ENCODE measurements around the gene WNT7B.

The WNT7B gene

DNA sequence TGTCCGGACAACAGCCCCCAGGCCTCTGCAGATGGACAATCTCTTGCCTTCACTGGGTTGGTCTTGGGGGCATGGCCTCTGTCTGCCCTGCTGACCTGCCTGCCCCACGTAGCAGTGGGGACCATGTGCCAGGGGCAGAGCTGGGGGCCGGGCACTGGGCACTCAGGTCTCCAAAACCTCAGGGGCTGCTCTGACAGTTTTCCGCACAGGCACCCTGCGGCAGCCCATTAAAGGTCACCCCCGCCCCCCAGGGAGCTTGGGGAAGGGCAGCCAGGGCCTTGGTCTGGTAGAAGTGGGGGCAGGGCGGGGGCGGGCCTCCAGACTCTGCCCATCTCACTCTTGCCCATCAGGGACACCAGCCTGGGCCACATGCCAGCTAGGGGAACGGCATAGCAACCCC is 49.9 kb downstream of the WNT7B start:
- no peak for DNase-seq (ENCODE audit: low read depth)

DNA sequence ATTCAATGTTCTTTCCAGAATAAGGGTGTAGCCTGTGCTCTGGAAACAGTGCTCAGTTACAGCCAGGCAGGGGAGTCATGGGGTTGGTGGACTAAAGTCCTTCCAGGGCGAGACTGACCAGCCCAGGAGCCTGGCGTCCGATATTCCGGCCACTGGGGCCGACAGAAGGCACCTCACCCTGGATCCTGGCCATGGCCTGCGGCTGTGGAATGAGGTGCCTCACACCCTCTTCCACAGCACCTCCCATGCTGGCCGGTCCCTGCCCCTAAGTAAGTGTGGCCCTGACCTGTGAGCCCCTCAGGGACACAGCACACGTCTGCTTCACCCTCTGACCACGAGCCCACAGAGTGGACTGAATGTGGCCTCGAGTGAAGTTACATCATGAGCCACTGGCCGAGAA is 50.5 kb downstream of the WNT7B start:
- DNase-seq (ENCODE audit: low read depth) = no peak

DNA sequence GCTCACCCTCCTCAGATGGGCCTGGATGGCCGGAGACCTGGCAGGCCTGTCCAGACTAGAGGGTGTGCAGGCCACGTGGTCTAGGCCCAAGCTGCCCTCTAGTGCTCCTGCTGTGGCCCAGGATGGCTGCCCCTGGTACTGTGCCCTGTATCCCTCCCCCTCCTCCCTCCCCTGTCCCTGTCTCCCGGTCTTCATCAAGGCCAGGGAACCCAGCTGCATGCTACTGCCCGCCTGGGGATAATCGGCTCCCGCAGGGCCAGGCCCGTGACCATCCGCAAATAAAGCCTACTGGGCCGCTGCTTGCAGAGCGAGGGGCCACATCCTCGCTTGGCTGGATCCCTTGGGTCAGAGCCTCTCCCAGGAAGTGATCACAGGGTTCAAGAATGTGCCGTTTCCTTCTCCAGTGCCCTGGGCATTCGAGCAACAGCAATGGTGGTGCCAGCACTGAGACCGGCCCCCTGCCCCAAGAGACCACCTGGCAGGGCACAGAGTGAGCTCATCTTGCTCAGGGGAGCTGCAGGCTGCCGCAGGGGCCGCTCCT is 51.1 kb downstream of the WNT7B start:
- DNase-seq (ENCODE audit: low read depth) = no peak

DNA sequence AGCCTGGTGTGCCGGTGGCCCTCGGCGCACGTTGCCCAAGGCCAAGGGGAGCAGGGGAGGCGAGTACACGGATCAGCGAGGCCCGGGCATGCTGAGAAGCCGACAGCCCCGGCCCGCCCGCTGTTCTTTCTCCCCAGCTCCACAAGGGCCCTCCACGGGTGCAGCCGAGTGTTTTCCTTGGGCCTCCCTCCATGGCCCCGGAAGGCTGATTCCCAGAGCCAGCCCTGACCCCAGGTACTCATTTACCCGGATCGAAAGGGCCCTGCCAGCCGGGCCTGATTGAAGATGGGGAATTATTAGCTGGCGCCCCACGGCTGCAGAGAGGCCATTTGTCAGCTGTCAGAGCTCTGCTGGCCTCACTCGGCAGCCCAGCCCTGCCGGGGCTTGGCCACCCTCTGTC is 53.1 kb downstream of the WNT7B start:
- no peak for DNase-seq (ENCODE audit: low read depth)

DNA sequence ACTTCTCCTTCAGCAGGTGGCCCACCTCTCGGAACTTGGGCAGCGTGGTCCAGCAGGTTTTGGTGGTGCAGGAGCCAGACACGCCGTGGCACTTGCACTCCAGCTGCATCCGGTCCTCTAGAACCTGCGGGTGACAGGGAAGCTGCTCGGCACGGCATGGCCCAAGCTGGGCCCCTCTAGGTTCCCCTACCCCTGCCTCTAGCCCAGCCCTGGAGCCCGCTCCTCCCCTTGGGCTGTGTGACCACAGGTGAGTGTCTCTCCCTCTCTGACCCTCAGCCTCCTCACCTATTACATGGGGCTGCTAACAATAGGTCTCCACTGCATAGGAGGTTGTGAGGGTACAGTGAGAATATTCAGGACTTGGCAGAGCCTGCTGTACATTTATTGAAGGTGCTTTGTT is 53.8 kb downstream of the WNT7B start:
- DNase-seq (ENCODE audit: low read depth) = no peak

DNA sequence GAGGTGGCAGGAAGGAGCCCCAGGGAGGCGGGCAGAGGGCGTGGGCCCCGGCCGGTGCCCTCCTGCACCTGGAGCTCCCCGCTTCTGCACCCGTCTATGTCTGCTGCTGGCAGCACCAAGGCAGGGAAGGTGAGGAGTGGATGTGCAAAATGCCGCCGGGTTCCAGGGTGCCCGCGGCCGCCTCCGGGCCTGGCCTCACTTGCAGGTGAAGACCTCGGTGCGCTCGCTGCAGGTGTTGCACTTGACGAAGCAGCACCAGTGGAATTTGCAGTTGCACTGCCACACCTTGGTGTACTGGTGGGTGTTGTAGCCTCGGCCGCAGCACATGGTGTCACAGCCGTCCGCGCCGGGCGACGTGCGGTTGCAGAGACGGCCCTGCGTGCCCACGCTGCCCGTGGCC is 54.3 kb downstream of the WNT7B start:
- no peak for DNase-seq (ENCODE audit: low read depth)

DNA sequence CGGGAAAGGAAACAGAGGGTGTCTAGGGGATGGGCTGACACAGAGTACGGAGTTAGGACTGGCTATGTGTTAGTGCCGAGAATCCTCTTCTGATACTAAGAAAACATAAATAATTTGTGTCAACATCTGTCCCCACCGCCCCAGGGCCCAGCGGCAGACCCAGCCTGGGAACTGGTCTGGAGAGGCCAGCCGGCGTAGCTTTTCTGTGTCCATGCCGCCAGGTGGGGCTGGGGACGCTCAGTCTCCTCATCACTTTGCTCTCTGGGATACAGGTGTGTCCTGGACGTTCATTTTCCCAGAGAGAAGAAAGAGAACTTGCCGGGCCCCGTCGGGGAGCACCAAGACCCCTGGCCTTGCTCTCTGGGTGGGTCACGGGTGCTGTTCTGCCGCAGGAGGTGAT is 54.7 kb downstream of the WNT7B start:
- DNase-seq (ENCODE audit: low read depth) = no peak

DNA sequence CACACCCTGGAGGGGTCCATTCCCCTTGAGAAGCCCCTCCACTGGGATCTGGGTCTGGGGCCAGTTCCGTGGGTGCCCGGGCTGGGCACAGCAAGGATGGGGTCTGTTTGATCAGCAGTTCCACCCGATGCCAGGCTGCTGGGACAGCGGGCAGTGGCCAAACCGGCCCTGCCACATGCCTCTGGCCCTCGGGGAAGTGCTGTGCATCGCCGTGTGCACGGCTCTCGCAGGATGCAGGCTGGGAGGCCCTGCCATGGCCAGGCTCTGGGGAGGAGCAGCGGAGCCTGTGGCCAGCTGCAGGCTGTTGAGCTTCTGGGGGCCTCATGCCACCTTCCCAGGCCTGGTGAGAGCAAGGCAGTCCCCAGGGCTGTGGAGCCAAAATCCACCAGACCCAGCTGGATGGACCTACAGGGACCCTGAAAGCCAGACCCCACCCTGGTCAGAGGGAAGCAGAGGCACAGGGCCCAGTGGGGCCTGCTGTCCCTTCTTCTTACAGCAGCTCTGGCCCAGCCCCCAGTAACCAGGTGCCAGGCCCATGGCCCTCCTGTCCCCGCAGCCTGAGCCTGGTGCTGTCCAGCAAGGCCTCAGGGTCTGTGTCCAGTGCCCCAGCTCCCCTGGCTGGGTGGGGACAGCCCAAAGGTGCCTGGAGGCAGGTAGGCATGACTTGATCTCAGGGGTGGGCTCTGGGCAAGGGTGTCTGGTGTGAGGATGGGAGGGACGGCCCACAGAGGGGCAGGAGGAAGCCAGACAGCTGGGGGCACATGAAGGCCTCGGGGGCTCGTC is 57.3 kb downstream of the WNT7B start:
- no peak for DNase-seq (ENCODE audit: low read depth)

DNA sequence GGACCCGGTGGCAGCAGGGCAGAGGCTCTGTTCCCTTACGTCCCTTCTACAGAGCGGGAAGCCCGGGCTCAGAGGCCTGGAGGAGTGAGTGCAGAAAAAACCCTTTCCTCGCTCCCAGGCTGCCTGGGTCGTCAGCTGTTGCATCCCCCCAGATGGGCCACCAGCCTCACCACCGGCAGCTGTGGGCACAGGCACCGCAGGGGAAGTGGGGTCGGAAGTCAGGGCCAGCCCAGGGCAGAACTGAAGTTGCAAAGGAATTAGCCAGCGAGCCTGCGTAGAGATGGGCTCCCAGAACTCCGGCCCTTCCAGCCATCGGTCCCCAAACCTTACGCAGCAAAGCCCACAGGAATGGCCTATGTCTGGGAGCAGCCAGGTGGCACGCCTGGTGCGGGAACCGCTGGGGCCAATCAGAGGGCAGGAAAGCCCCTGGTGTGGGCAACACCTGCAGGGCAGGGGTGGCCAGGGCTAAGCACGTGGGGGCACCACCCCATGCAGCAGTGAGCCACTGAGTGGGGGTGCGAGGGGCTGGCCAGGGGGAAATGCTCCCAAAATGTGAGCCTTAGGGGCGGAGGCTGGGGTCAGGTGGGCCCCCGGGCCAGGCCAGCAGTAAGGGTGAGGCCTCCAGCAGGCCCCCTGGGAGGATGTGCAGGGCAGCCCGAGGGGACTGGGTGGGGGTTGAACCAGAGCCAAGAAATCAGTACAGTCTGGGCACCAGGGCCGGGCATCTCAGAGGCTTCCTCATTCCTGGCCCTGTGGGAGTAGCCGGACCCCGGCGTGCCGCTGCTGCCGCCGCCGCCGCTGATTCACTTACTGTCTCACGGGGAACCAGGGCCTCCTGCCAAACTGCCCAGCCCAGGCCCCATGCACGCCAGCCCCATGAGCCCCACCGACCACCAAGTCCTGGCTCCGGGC is 58.2 kb downstream of the WNT7B start:
- no peak for DNase-seq (ENCODE audit: low read depth)

DNA sequence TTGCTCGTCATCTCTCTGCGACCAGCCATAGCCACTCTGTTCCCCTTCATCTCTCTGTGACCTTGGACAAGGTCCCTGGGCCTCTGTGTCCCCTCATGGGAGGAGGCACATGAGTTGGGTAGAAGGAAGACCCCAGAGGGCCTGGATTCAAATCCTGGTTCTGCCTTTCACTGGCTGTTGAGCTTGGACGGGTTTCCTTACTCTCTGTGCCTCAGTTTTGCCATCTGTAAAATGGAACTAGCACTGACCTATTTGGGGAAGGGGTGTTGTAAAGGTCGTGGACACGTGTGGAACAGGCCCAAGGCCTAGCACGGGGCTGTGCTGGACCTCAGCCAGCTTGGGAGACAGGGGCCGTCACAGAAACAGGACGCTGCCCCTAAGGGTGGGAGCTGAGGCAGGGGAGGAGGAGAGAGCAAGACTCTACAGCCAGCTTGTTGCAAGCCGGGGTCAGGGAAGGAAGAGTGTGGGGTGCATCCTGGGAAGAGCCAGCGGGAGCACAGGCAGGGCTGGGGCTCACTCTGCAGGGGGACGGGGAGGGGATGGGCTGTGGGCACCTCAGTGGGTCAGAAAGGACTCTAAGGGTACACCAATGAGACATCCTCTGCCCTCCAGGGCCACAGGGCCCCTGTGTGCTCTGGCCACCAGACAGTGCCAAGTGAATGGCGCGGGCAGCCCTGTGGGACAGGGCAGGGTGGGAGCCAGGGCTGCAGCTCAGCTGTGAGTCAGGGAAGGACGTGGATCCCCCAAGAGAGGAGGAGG is 59.1 kb downstream of the WNT7B start:
- no peak for DNase-seq (ENCODE audit: low read depth)

DNA sequence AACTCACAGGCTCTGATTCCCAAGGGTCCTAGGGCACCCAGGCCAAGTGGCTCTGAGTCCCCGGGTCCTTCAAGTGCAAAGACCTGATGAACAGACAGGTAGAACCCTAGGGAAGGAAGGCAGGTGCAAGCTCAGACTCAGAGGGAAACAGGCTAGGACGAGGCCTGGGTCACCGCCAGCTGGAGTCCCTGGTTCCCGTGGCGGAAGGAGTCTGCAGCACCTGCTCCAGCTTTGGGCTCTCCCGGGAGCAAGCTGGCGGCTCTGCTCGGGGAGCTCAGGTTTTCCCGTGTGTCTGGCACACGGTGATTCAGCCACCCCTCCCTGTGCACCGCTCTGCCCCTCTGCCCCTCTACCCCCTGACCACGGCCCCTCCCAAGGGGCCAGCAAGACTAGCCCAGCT is 59.8 kb downstream of the WNT7B start:
- no peak for DNase-seq (ENCODE audit: low read depth)

DNA sequence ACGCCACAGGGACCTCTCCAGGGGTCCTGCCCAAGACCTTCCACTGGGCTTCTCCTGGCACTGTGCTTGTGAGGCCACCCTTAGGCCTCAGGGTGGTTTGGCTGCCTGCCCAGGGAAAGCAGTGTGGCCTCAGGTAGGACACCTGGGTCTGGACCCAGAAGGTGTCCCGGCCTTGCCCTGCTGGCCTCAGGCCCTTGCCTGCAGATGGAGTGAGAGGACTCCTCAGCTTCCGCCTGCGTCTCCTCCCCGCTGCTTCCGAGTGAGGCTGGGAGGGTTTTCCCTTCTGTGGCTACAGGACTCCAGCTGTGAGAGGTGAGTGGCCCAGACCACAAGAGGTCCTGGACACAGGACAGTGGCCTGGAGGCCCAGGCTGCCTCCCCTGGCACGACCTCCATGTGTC is 60.4 kb downstream of the WNT7B start:
- no peak for DNase-seq (ENCODE audit: low read depth)

DNA sequence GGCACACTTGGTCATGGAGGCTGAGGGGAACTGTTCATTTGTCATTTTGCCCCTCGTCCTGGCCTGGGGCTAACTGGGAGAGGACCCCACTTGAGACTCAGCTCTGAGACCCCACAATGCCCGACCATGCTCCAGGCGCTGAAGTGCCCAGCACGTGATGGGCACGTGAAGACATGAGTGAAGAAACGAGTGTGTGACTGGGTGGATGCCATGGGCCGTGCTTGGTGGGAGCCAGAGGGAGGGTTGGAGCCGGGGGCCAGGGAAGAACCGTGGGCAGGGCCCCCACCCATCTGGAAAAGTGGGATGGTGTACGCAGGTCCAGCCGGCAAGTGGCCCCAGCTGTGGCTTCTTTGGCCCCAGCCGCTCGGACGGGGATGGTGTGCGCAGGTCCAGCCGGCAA is 61.1 kb downstream of the WNT7B start:
- no peak for DNase-seq (ENCODE audit: low read depth)

DNA sequence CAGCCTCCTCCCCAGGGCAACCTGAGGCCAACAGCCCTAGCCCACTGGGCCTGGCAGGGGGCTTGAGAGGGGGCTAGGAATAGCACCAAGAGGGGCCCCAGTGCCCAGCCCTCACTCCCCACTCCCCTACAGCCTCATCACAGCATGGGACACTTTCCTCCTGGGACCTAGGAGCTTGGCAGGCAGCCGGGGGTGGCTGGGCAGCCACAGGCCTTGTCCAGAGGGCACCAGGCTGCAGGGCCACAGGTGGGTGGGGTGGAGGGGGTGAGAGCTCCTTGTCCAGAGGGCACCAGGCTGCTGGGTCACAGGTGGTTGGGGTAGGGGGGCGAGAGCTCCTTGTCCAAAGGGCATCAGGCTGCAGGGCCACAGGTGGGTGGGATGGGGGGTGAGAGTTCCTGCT is 61.8 kb downstream of the WNT7B start:
- no peak for DNase-seq (ENCODE audit: low read depth)

DNA sequence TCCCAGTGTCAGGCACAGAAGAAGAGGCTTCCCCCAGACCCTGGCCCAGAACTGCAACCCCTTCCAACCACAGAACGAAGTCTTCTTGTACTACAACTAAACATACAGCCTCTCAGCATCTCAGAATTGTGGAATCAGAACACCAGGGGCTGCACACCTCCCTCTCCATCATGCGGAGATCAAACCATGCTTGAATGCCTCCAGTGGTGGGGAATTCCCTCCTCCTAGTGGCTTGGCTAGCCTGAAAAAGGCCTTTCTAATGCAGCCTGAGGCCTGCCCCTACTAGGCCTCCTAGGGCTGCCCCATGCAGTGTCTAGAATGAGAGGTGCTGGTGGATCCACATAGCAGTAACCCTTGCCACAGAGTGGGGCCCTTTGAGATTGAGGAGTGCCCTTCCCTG is 62.7 kb downstream of the WNT7B start:
- no peak for DNase-seq (ENCODE audit: low read depth)

DNA sequence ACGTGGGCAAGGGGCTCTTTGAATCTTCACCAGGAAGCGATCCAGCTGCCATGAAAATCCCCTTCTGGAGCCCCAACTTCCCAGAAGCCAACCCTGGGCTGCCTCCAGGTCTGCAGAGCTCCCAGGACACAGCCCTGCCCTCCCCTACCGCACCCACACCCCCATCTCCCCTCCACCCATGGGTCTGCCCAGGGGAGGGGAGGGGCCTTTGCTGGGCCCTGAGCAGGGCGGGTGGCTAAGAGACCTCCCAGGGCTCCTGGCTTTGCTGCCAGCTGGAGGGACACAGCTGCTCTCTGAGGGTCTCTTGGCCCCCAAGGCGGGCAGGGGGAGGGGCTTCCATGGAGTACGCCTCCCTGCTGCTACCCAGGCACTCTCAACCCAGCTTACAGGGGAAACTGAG is 64.1 kb downstream of the WNT7B start:
- DNase-seq (ENCODE audit: low read depth) = no peak

DNA sequence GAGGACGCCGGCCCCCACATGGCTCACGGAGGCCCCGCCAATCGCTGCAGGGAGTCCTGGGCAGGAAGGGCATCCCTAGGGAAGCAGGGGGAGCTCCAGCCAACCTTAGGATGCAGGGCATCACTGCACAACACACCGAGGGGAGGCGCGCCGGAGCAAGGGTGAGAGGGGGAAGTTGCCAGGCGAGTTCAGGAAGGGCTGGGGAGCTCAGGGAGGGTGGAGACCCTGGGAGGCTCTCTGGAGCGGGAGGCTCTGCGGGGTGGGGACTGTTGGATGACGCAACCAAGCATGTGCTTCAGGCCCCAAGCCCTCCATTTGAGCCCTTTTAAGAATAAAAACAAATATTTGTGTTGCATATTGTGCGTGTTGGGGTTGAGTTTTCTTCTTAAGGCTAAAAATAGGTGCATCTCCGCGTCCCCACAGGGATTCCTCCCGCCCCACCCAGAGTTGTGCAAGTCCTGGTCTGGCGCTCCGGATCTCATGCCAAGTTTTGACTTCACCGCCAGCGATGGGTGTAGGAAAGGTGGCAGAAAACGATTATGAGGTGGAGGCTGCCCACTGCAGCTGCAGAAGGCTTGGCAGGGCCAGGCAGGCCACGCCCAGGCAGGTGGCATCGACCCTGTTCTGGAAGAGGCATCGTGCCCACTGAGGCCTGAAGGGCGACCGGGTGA is 65.2 kb downstream of the WNT7B start:
- DNase-seq (ENCODE audit: low read depth) = no peak

DNA sequence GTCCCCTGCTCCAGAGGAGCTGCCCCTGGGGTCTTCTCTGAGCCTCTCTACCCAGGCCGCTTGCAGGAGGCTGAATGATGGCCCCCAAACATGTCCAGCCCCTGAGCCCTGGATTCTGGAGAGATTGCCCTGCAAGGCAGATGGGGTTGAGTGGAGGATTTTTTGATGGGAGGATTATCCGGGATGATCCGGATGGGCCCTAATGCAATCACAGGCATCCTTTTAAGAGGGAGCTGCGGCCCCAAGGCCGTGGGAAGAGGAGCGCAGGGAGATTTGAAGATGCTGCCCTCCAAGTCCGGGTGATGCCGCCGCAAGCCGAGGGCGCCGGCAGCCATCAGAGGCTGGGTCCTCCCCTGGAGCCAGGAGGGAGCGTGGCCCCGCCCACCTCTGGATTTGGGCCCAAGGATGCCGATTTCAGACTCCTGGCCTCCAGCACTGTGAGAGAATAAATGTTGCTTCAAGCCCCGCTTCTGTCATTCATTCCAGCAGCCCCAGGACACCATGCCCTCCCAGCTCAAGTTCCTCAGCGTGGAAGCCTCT is 66.0 kb downstream of the WNT7B start:
- DNase-seq (ENCODE audit: low read depth) = no peak

DNA sequence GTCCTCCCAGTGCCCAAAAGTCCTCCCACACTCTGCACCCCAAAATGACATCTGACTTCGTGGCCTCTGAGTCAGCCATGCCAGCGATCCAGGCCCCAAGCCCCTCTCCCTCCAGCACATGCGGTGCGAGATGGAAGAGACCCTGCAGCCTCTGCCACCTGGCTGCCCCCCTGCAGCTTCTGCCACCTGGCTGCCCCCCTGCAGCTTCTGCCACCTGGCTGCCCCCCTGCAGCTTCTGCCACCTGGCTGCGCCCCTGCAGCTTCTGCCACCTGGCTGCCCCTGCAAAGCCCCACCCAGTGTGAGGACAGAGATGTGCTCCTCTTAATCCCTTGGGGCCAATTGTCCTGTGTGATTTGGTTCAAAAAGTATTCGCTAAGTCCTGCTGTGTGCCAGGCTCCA is 68.0 kb downstream of the WNT7B start:
- DNase-seq (ENCODE audit: low read depth) = no peak

DNA sequence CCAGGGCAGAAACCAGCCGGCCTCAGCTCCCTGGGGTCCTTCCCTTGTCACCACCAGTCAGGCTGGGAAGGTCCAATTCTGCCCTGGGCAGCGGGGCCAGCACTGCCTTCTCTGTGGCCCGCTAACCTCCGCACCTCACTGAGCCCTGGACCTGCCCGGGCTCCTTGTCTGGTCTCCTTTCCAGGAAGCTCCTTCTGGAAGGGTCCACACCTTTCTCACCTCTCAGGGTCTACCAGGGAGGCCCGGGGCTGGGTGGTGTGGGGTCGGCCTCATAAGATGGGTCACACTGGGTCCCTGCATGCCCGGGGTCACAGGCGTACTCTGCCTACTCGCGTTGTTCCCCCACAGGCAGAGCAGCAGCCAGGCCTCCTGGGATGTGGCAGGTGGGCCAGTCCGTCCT is 69.0 kb downstream of the WNT7B start:
- DNase-seq (ENCODE audit: low read depth) = no peak

DNA sequence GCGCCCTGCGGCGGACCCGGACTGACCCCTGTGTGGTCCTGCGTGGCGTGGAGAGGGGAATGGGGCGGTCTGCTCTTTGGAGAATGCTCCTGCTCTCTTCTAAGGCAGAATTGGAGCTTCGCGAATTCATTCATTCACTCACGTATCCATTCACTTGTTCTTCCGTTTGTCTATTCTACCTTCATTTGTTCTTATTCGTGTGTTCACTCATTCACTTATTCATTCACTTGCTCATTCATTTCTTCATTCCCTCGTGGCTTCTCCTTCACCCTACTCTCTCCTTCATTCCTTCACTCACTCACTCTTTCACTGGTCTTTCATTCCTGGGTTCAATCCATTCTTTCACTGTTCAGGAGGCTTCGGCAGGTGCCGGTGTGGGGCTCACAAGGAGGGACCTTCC is 69.6 kb downstream of the WNT7B start:
- DNase-seq (ENCODE audit: low read depth) = no peak

DNA sequence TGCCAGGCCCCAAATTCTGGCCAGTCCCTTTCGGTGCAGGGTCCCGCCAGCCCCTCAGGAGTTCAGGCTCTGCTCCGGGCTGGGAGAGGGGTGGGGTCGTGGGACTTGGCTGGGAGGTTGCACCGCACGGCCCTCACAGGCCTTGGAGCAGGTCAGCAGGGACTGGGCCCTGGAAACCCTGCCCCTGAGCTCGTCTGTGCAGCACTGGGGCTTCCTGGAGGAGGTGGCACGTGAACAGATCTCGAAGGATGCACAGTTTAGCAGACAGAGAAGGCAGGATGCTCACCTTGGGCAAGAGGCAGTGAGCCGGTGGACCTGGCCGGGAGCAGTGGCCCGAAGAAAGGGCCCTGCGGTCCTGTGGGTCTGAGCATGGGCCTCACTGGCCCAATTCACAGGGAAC is 70.0 kb downstream of the WNT7B start:
- no peak for DNase-seq (ENCODE audit: low read depth)
